K562 (cell line): Measurements from ENCODE around the gene MED15. TPM values are rescaled to one million over a fixed set of nuclear protein-coding genes. Genes with fewer than 3 reads are reported as not detected.
A peak's percentile ranks its signal among the peaks of the same experiment; 100 is the strongest.

Experiments
- AFF4 ChIP-seq: sonication (generic); formaldehyde crosslinking; IDR thresholded peaks from 2 replicates; pipeline ENCODE4 v1.8.0; 2023; ENCODE audit warnings: mild to moderate bottlenecking, missing genetic modification reagents
- ATF2 ChIP-seq: sonication (generic); formaldehyde crosslinking; IDR thresholded peaks from 2 replicates; pipeline ENCODE4 v1.8.1; 2022; ENCODE audit warnings: missing genetic modification reagents
- CBFB ChIP-seq: sonication (generic); formaldehyde crosslinking; IDR thresholded peaks from 2 replicates; pipeline ENCODE4 v1.4.0; 2020; ENCODE audit warnings: mild to moderate bottlenecking, missing genetic modification reagents
- CC2D1A ChIP-seq: fragments of 450-650 bp; IDR thresholded peaks from 2 replicates; pipeline ENCODE4 v1.6.1; 2017; ENCODE audit warnings: mild to moderate bottlenecking
- CREM ChIP-seq: IDR thresholded peaks from 2 replicates; pipeline ENCODE4 v1.6.1; 2014; ENCODE audit warnings: antibody characterized with exemption, low read depth
- DEAF1 ChIP-seq: fragments of 450-650 bp; formaldehyde crosslinking; IDR thresholded peaks from 2 replicates; pipeline ENCODE4 v1.4.0; 2020; ENCODE audit warnings: mild to moderate bottlenecking, moderate library complexity
- ETV5 ChIP-seq: sonication (generic); formaldehyde crosslinking; IDR thresholded peaks from 2 replicates; pipeline ENCODE4 v1.4.0; 2020; ENCODE audit warnings: low read depth, mild to moderate bottlenecking, missing genetic modification reagents
- FOSL1 ChIP-seq: fragments of 200-800 bp; sonication (Bioruptor generic); conservative IDR thresholded peaks from 2 replicates; pipeline ENCODE4 v1.6.1; 2016; ENCODE audit warnings: missing genetic modification characterization, missing compliant biosample characterization
- HNRNPL ChIP-seq: fragments of 200-400 bp; formaldehyde crosslinking; IDR thresholded peaks from 2 replicates; pipeline ENCODE4 v1.6.1; 2017; ENCODE audit warnings: low read depth, mild to moderate bottlenecking, low read length
- MAFK ChIP-seq: IDR thresholded peaks from 2 replicates; pipeline ENCODE4 v1.6.1; 2011; ENCODE audit warnings: low read length, improper control_type of control experiment
- MBD1 ChIP-seq: fragments of 250-450 bp; sonication (Bioruptor Pico); IDR thresholded peaks from 2 replicates; pipeline ENCODE4 v1.8.0; 2022; ENCODE audit warnings: inconsistent platforms
- PHF20 ChIP-seq: fragments of 450-650 bp; IDR thresholded peaks from 2 replicates; pipeline ENCODE4 v1.6.1; 2018; ENCODE audit not compliant: partially characterized antibody
- SAFB ChIP-seq: fragments of 200-400 bp; formaldehyde crosslinking; IDR thresholded peaks from 2 replicates; pipeline ENCODE4 v1.6.1; 2017; ENCODE audit warnings: low read depth, low read length, borderline replicate concordance
- SMARCE1 ChIP-seq: fragments of 450-650 bp; IDR thresholded peaks from 2 replicates; pipeline ENCODE4 v1.7.1; 2016; ENCODE audit warnings: mild to moderate bottlenecking
- TAF15 ChIP-seq: fragments of 200-400 bp; formaldehyde crosslinking; IDR thresholded peaks from 2 replicates; pipeline ENCODE4 v1.6.1; 2017; ENCODE audit warnings: mild to moderate bottlenecking, low read depth, low read length, moderate library complexity
- TRIM25 ChIP-seq: fragments of 450-650 bp; IDR thresholded peaks from 2 replicates; pipeline ENCODE4 v1.7.0; 2016; ENCODE audit warnings: borderline replicate concordance
- ZNF507 ChIP-seq: conservative IDR thresholded peaks from 2 replicates; pipeline ENCODE4 v1.6.1; 2017; ENCODE audit warnings: missing genetic modification characterization, missing compliant biosample characterization
- ZNF695 ChIP-seq: fragments of 450-650 bp; formaldehyde crosslinking; IDR thresholded peaks from 2 replicates; pipeline ENCODE4 v1.4.0; 2020; ENCODE audit warnings: mild to moderate bottlenecking, moderate library complexity
- polyA plus RNA-seq, 8 experiments: library from polyadenylated mRNA; depleted of rRNA in 4 of 8; stranded (reverse) in 5 of 8; unstranded in 3 of 8; fragments of >200 nt; fragmentation: Nextera tagmentation in 2 of 8; fragmentation: Illumina TruSeq in 1 of 8; extraction: Ambion mirVana in 2 of 8; extraction: Trizol in 1 of 8; gene quantifications; 2 replicates each; pipeline versions ENCODE4 v1.2.1 to v1.2.3, GENCODE V29; 2011 to 2014; ENCODE audit warnings: inconsistent platforms in 1 of 8, missing spikeins in 1 of 8
- total RNA-seq, 7 experiments: library from RNA; depleted of rRNA in 6 of 7; stranded (reverse); fragments of >200 nt in 6 of 7; fragmentation: Illumina TruSeq in 2 of 7; extraction: Trizol in 2 of 7; gene quantifications; 2 replicates each; pipeline versions ENCODE4 v1.2.1 to v1.2.3, GENCODE V29; 2011 to 2021; ENCODE audit warnings: low replicate concordance in 1 of 7

MED15 gene
- total and polyA plus RNA-seq, 9 of the 15 experiments (the other 6 are each of a cell fraction or from before 2014, with no cell fraction given): 4.0 to 271 (median 60.1) TPM

- TF ChIP-seq MBD1 (no peak), SMARCE1 (no peak), SAFB (no peak), CC2D1A (peak; percentile 51; the same call in 1 of the 2 replicates), TRIM25 (peak; percentile 96; the same call in 1 of the 2 replicates), DEAF1 (CRISPR knock-in tag) (no peak), ATF2 (CRISPR knock-in tag) (no peak), MAFK (no peak), ZNF507 (tag) (no peak), AFF4 (CRISPR knock-in tag) (no peak), CBFB (peak; percentile 70; the same call in 1 of the 2 replicates), CREM (no peak), TAF15 (no peak), HNRNPL (no peak), ZNF695 (CRISPR knock-in tag) (no peak), FOSL1 (tag) (no peak), PHF20 (no peak), ETV5 (no peak)
These were observed 120.9 kb downstream of the MED15 start (continued) for GRCh38 chr22:20628081-20628939.
